ENCODE measurements around the gene GSK3A.

GRCh38 chr19:42229855-42230351, 12.5 kb downstream of the GSK3A start:
- no peak for TF ChIP-seq CTCF (IDR thresholded peaks at IDR 0.05; ENCODE audit: low read length)
- TF ChIP-seq EZH2 (optimal IDR thresholded peaks at IDR 0.05; ENCODE audit: low read depth, low read length) = no peak
- TF ChIP-seq EZH2phosphoT487 (IDR thresholded peaks at IDR 0.05; ENCODE audit: low read length) = no peak

Measured in MM.1S (cell line).